Measurements from ENCODE around the gene LKAAEAR1.
A peak's percentile ranks its signal among the peaks of the same experiment; 100 is the strongest.
"Not testable (repeated sequence)": the region's sequence is repeated elsewhere in the genome, so short reads cannot be mapped to it uniquely, and the experiment has no call there.

The LKAAEAR1 gene

DNA sequence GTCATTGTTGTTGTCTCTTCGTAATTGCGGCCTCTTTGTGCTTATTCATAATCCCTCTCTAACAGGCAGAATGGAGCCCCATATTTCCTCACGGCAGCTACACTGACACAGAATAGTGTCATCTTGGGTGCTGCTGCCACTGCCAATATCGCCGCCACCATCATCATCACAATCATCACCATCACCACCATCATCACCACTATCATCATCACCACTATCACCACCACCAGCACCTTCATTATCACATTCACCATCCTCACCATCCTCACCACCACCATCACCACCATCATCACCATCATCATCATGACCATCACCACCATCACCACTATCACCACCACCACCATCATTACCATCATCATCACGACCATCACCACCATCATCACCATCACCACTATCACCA lies 12.3 kb upstream of the LKAAEAR1 start:
- DNase-seq, result no peak

DNA sequence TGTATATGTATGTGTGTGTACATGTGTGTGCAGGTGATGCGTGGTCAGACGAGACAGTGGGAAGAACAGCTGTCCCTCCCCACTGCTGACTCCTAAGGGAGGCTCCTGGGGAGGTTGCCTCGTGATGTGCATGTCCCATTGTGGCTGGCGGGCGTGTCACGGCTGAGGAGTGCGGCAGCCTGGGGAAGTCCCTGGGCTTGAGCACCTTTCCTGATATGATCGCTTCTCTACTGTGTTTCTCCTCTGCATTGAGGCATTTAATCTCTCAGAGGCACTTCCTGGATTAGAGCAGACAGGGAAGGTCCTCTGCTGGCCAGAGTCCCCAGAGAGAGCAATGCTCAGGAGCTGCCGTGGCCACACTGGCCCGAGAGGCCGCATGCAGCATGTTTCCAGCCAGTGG lies 11.7 kb upstream of the LKAAEAR1 start:
- DNase-seq, result no peak

DNA sequence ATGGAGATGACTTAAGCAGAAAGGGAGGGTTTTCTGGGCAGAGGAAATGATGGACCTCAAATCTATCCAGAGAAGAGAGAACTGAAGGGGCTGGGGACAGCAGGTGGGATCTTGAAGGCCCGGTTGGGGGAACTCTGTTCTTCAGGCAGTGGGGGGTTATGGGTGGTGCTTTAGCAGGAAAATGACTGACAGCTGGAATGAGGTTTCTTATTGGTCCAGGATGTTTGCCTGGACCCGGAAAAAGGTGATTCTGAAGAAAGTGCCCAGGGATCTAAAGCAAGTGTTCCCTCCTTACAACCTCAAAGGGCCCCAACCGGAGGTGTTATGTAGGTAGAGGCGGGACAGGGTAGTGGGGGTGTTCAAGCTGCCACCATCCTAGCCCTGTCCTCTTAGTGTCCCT lies 11.3 kb upstream of the LKAAEAR1 start:
- no peak for DNase-seq

DNA sequence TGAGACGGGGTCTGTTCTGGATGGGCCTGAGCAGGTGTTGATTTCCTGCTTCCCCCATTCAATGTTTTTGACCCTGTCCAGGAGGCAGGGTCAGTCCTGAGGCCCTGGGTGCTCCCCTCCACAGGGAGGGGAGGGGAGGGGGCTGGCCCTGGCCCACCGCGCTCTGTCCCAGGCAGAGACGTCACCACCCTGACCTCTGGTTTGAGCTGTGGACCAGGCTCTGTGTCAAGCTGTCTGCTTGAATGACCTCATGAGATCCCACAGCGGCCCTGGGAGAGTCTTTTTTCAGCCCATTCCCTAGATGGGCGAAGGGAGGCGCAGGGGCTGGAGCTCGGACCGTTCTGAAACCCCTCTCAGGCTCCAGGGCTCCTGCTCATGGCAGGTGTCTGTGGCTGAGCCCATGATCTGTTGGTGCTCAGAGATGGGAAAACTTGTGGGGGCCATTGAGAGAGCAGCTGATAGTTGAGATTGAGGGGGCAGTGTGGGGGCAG lies 8.9 kb upstream of the LKAAEAR1 start:
- no peak for DNase-seq

DNA sequence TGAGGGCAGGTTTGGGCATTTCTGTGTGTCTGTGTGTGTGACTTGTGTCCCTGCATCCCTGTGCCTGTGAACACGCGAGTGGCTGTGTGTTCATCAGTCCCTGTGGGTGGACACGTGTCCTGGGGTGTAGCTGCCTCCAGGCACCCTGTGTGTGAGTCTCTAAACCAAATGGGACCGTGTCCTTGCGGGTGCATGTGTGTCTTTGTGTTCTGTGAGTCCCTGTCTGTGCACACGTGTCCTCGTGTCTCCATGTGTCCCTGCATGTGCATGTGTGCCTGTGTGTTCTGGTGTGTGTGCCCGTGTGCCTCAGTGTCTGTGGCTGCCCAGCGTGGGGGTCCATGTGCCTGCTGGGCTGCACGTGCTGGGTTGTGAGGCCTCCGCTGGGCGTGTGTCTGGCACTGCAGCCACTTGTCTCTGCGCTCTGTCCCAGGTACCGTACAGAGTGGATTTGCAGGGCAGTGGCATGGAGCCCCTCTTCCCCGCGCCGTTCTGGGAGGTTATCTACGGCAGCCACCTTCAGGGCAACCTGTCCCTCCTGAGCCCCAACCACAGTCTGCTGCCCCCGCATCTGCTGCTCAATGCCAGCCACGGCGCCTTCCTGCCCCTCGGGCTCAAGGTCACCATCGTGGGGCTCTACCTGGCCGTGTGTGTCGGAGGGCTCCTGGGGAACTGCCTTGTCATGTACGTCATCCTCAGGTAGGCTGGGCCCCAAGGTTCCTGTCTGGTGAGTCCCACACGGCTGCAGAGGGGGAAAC lies 8.2 kb upstream of the LKAAEAR1 start:
- no peak for DNase-seq

DNA sequence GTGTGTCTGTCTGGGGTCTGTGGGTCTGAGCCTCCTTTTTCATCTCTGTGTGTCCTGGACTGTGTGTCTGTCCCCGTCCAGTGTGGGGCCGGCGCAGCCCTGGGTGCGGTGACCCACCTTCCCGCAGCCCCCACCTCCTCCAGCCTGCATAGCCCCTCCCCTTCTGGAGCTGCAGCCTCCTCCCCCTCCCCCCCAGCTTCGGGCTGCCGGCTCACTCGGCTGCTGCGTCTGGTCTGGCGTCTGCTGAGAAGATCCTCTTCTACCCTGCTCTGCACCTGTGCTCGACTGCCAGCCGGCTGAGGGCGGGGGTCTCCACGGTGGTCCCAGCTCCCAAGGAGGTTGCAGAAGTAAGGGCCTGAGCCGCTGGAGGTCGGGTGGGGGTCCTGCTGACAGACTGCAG lies 7.6 kb upstream of the LKAAEAR1 start:
- no peak for DNase-seq

DNA sequence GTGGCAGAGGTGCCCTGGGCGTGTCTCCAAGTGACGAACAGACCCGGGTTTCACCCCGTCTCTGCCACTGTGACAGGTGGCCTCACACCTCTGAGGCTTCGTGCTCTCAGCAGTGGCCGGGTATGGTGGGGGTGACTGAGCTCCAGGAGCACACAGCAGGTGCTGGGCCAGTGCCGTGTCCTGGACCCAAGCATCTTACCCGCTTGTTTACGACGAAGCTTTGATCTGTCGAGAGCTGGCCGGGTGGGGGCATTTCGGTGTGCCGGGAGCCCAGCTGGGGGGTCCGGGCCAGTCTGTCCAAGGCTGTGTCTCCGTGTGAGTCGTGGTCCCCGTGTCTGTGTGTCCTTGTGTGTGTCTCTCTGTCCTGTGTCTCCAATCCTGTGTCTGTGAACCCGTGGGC lies 7.1 kb upstream of the LKAAEAR1 start:
- no peak for DNase-seq

DNA sequence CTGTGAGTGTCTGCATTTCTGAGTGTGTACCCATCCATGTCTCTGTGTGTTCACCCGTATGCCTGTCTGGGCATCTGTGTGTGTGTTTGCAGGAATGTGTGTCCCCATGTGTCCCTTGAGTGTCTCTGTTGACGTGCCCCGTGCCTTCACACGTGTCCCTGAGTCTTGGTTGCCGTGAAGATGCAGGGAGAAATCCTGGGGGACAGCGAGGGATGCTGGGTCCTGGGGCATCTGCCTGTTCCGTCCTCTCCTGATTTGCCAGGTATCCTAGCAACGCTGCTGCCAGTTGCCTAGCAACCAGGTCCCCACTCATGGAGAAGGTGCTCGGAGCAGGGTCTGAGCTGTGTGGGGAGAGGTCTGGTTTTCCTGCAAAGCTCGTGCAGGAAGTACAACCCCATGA lies 6.0 kb upstream of the LKAAEAR1 start:
- no peak for DNase-seq

DNA sequence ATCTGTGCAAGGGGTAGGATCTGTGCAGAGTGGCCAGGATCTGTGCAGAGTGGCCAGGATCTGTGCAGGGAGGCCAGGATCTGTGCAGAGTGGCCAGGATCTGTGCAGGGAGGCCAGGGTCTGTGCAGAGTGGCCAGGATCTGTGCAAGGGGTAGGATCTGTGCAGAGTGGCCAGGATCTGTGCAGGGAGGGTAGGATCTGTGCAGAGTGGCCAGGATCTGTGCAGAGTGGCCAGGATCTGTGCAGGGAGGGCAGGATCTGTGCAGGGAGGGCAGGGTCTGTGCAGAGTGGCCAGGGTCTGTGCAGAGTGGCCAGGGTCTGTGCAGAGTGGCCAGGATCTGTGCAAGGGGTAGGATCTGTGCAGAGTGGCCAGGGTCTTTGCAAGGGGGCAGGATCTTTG lies 4.4 kb upstream of the LKAAEAR1 start:
- DNase-seq, result not testable (repeated sequence)

DNA sequence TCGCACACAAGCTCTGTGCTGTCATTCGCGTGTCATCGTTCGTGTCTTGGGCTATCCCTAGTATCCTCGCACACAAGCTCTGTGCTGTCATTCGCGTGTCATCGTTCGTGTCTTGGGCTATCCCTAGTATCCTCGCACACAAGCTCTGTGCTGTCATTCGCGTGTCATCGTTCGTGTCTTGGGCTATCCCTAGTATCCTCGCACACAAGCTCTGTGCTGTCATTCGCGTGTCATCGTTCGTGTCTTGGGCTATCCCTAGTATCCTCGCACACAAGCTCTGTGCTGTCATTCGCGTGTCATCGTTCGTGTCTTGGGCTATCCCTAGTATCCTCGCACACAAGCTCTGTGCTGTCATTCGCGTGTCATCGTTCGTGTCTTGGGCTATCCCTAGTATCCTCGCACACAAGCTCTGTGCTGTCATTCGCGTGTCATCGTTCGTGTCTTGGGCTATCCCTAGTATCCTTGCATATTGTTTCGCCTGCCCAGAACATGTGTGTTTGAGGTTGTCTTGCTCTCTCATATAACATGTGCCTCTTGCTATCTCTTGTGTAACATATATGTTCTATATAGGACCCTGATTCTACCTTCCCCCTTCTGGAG lies 3.1 kb upstream of the LKAAEAR1 start:
- DNase-seq, result not testable (repeated sequence)

DNA sequence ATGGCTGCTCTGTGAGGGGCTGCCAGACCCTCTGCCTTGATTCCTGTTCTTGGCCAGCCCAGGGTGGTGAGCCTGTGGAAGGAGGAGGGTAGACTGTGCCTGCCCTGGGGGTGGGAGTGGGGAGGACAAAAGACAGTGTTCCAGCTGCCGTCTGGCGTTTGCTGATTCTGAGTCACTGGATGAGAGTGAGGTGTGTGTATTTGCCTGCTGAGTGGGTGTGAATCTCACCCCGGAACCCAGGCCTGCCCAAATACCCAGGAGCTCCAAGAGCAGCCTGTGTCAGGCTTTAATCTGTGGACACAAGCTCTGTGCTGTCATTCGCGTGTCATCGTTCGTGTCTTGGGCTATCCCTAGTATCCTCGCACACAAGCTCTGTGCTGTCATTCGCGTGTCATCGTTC lies 2.6 kb upstream of the LKAAEAR1 start:
- DNase-seq, result no peak

DNA sequence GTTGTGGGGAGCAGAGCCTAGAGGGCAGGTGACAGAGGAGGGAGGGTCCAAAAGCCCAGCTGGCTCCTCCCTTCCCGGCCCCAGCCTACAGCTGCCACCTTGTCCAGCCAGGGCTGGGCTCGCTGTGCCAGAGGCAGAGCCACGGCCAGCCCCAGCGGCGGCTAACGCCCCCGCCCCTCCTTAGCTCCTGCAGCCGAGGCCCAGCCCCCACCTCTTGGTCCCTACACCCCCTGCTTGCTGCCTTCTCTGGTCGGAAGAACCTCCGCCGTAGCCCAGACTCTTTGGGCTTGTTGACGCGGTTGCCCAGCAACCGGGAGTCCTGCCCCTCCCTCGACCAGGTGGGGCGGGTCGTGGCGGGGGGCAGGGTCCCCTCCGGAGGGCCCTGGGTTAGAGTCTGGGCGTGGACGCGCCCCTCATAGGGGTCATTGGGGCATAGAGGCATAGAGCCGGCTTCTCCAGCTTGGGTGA lies 521 bp upstream of the LKAAEAR1 start:
- no peak for DNase-seq

DNA sequence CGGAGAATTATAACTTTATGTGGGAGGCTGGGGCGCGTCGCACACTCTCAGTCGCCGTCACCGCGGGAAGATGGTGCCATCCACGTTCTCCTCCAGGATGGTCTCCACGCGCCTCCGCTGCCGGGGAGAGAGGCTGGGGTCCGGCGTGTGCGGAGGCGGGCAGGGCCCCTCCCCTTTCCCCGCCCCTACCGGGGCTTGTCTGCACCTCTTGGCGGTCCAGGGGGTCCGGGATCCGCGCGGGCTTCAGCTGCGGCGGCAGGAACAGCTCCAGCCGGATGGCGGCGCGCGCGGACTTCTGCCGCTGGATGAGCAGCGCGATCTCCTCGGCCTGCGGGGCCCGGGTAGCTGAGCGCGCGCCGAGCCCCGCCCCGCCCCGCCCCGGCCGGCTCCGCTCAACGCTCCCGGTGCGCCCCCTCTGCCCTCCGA lies 807 bp downstream of the LKAAEAR1 start:
- DNase-seq, result peak; percentile 78 to 85

DNA sequence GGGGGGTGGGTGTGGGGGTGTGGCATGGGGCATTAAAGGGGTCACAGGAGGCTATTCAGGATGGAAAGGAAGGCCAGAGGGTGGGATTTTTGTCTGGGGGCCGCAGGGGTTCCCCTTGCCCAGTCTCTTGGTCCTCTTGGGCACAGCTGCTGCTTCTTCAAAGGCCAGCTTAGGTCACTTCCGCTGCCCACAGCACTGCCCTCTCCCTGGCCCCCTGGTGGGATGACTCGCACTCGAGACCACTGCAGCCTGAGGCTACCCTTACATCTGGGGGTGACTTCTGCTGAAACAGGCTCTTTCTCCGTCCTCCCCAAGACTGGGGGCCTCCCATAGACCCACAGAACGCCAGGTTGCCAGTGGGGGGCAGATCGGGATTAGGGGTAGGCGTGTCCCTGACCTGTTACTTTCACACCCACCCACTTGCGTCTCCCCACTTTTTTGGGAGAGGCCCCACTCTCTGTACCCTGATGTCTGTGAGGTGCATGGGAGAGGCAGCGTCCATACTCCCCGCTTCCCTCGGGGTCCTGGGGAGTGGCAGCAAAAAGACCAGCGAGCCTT lies 1.3 kb downstream of the LKAAEAR1 start:
- no peak for DNase-seq

DNA sequence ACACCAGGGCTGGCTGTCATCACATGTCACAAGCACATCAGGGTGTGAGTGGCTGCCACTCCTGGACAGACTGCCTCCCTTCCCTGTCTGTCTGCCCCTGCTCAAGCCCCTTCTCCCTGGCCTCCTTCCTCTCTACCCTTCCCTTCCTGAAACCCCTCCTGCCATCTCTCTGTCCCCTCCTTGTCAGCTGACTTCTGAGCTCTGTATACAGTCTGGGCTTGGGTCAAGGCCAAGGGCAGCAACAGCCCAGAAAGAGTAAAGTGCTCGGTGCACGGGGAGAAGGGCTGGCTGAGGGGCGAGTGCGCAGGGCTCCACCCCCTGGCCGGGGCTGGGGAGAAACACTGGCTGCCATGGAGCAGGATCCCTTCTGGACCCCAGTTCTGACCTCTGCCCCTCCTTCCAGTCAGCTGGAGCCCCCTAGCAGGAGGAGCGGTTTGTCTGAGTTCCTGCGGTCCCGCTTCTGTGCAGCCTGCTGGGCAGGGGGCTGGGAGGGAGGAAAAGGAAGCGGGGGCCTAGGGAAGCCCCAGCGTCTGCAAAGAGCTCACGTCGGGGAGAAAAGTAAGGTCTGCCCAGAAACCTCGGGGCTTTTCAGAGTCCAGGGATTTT lies 2.0 kb downstream of the LKAAEAR1 start:
- no peak for DNase-seq

DNA sequence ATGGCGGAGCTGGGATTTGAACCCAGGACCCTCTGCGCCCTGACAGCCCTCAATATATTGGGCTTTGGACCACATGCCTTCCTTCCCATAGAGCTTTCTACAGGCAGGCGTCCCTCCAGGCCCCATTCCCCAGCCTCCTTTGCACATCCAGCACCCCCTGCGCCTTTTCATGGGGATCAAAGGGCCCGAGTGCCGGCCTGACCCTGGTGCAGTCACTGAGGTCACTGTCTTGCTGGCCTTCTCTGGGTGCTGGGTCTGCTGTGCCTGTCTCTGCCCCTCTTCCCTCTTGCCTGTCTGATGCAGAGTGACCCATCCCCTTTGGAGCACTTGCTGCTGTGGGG lies 2.6 kb downstream of the LKAAEAR1 start:
- no peak for DNase-seq

DNA sequence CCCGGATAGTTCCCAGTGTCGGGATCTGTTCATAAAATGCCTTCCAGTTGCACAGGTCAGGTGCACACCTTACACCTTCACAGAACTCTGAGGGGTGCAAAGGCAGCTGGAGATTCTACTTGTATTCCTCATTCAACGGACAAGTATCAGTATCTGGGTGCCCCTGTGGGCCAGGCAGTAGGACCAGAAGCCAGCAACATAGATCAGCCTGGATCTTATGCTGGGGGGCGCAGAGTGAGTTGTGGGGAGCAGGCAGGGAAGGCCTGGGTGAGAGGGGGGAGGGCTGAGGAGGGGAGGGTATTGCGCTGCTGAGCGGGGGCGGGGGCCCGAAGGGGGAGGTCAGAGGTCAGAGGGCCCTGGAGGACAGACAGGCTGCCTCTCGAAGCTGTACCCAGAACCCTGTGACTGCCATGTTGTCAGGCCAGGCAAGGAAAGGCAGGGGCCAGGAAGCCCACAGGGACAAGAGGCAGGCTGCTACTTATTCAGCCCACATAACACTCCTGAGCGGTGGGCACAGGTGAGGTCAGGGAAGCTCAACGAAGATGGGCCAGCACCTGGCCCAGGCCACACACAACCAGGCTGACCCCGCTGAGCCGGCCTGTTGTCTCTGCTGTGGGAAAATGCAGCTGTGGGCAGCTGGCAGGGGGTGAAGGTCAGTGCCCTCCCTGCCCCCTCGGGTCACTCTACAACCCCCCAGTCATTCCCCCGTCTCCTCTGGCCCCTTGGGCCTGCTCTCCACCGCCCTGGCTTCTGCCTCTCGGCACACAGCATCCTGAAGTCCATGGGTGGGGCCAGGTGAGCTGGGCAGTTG lies 3.2 kb downstream of the LKAAEAR1 start:
- no peak for DNase-seq

DNA sequence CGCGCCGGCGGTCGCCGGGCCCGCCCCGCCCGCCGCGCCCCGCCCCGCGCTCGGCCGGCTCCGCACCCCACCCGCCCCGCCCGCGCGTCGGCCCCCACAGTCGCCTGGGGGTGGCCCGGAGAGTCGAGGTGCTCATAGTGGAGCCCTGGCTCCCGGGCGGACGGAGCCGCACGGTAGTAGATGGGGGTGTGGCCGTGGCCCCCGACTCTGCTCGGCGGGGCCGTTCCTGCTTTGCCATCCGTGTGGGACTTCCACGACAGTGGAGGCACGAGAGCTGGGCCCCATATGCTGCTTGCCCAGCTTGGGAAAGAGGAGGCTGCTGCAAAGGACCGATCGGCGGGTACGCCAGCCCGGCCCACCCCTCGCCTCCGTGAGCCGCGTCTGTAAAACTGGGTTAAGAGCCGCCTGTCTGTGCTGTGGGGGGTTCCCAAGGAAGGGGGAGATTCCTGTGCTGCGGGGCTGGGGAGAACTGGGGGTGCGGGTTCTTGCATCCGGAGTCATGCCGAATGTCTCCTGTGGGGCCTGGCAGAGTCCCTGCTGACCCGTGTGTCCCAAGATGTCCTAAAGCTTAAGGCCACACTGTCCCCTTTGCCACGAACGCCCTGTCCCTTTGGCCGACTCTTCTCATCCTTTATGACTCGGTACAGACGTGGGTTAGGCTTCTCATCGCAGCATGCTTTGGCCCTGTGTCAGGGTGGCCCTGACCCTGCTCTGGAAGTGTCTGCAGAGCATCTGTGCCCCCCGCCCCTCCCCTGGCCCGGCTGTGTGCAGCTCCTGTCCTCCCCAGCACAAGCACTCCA lies 4.0 kb downstream of the LKAAEAR1 start, which contains the start of gene OPRL1:
OPRL1 (plus strand) TSS at position 70 of the 800 bp plus-strand sequence. CDS start 12,639 bp downstream, outside the sequence.
- no peak for DNase-seq

DNA sequence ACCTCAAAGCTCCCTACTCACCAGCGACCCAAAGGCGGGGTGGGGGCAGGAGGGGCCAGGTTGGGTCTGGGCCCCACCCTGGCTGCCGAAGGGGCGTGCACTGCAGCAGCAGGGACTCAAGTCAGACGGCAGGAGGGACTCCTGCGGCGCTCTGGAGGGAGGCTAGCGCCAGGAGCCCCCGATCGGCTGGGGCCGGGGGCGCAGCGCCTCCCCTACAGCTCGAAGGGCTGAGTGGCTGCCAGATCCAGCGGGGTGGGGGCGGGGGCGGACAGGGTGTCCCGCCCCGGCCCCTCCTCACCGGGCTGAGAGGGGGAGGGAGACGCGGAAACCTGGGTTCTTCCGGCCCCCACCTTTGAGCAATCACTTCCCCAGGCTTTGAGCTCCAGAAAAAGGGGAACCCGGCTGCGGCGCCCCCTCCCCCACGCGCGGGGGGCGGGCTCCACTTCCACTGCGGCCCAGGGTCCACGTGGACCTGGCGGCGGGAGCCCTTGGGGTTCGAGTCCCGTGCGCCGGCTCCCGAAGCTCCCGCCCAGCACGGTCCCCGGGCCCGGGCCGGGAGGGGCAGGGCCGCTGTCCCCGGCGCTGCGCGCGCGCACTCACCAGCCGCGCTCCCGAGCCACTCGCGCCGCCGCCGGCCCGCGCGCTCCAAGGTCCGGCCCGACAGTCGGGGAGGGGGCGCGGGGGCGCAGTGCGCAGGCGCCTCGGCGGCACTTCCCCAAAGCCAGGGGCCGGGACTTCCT lies 4.8 kb downstream of the LKAAEAR1 start, which contains the start of gene RGS19:
RGS19 (minus strand) TSS at position 246 of the 740 bp plus-strand sequence. CDS start 2,632 bp downstream, outside the sequence.
- DNase-seq, result peak; percentile 72 to 82

DNA sequence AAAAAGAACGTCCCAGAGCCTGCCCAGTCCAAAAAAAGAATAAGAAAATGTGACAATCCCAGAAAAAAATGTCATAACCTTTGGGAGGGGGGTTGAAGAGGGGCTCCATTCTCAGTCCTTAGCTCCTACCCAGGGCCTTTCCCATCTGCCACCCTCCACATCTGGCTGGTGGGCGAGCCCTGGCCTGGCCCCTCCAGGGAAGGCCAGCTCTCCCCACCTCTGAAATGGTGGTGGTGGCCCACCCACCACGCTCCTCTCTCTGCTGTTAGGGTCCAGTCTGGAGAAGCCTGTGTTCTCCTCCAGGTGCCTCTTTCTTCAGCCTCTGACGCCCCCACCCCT lies 5.3 kb downstream of the LKAAEAR1 start:
- no peak for DNase-seq

DNA sequence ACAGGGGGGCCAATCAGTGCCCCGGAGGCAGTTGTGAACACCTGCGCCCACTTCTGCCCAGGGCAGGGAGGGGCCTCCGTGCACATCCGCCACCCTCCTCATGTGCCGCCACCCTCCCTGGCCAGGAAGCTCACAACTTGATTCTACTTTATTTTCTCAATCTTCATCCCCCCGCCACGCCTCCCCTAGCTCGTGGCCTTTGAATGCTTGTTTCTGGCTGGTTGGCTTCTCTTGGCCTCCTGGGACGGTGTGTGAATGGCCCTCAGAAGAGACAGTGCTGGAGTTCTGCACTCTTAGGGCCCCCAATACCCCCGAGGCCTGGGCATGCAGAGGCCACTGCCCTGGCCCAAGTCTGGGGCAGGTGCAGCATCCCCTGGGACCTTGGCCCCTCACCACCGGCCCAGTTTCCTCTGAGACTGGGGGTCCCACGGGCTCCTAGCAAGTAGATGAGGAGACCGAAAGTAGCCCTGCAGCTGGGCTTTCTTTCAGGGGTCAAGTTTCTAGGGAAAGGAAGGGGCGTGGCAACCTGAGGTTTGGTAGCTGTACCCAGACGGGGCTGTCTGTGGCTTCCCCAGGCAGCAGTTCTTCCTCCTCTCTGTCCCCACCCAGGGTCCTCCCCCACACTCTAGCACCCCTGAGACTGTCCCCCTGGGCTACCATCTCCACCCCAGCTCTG lies 6.2 kb downstream of the LKAAEAR1 start:
- peak; percentile 57 to 64 for DNase-seq
